ENCODE data around the gene EXOC4. TPM values are rescaled to one million over a fixed set of nuclear protein-coding genes. Genes with fewer than 3 reads are reported as not detected.

The EXOC4 gene
- polyA plus RNA-seq, 2 donors = 11.1 to 19.0 TPM

DNA sequence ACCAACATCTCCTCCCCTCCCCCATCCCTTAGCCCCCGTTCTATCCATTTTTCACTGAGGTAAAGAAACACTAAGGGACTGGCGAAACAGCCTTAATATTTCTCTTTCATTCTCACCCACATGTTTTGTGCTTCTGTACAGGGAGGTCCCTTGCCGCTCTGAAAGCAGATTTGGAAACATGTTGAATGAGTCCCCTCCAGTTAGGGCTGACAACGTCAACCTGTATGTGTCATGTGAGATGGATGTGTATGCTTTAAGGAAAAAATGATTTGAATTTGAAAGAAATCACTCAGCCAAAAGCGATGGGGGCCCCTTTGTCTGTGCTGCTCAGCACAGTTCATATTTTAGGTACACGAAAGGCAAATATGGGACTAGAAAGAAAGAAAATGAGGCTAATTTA, 560.0 kb downstream of the EXOC4 start:
- 91 to 93% methylated on average over 6 of the region's 6 CpGs for WGBS, 2 donors
- Histone ChIP-seq H3K9me3 (ENCODE audit: control insufficient read depth in 2 of 2, insufficient read depth in 1 of 2, low read depth in 1 of 2, low read length in 1 of 2) (no peaks in the 10 kb centered on the region), H3K27ac (ENCODE audit: low read depth in 2 of 2, low read length in 1 of 2) (no peak overlapping the region), H3K4me3 (ENCODE audit: low read depth in 1 of 2, low read length in 2 of 2) (no peak overlapping the region), H3K36me3 (ENCODE audit: control insufficient read depth in 2 of 2, insufficient read depth in 2 of 2, low read length in 1 of 2) (no peaks in the 10 kb centered on the region), H3K27me3 (ENCODE audit: control insufficient read depth in 1 of 2, insufficient read depth in 2 of 2, low read length in 2 of 2) (no peaks in the 10 kb centered on the region), H3K4me1 (ENCODE audit: control insufficient read depth in 2 of 2, insufficient read depth in 2 of 2, low read length in 1 of 2) (no peaks in the 10 kb centered on the region)

DNA sequence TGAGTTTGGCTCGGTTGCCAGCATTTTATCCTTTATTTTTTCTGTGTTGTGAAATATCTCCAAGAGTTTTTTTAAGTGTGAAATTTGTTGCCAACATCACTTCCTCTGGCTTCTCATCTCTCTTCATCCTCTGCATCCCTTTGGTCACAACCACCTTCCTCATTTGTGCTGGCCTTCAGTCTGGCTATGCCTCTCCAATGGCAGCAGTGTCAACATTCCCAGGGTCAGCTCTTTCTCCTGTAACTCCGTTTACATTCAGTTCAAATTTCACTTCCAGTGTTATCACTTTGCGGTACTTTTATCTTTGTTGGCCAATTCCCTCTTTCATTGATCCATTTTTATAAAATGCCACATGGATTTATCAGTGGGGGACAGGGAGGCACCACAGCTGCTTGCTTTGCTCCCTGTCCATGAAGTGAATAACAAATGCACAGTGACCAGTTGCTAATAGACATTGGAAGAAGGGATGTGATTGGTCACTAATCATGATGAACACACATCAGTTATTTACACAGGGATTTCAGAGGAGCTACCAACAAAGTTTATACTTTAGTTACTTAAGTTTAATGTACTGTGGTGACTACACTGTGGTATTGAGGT, 562.8 kb downstream of the EXOC4 start:
- 76 to 82% methylated on average over 3 of the region's 3 CpGs for WGBS, 2 donors
- no peaks in the 10 kb centered on the region for H3K9me3 ChIP-seq (ENCODE audit: control insufficient read depth in 2 of 2, insufficient read depth in 1 of 2, low read depth in 1 of 2, low read length in 1 of 2)
- H3K36me3 ChIP-seq (ENCODE audit: control insufficient read depth in 2 of 2, insufficient read depth in 2 of 2, low read length in 1 of 2) = no peaks in the 10 kb centered on the region
- no peaks in the 10 kb centered on the region for H3K27me3 ChIP-seq (ENCODE audit: control insufficient read depth in 1 of 2, insufficient read depth in 2 of 2, low read length in 2 of 2)
- no peaks in the 10 kb centered on the region for H3K4me1 ChIP-seq (ENCODE audit: control insufficient read depth in 2 of 2, insufficient read depth in 2 of 2, low read length in 1 of 2)
- H3K4me3 ChIP-seq (ENCODE audit: low read depth in 1 of 2, low read length in 2 of 2) = no peak overlapping the region
- no peak overlapping the region for H3K27ac ChIP-seq (ENCODE audit: low read depth in 2 of 2, low read length in 1 of 2)

DNA sequence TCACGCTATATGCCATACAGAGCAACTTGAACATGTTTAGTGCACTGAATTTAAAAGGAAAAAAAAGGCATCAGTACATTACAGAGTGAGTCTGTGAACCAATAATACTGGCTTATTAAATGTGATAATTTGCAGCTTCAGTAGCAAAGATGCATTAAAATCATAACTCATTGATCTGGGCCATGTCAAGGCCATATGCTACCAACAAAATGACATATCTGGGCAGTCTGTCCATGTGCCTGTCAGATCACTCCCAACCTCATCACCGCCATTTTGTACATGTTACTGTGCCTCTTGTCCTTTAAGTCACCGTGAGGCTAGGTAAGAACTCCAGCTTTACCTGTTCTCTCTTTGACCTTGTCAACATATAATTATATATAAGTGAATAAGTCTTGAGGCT, 566.8 kb downstream of the EXOC4 start:
- Histone ChIP-seq H3K27ac (ENCODE audit: low read depth in 2 of 2, low read length in 1 of 2) (no peak overlapping the region), H3K9me3 (ENCODE audit: control insufficient read depth in 2 of 2, insufficient read depth in 1 of 2, low read depth in 1 of 2, low read length in 1 of 2) (no peaks in the 10 kb centered on the region), H3K4me3 (ENCODE audit: low read depth in 1 of 2, low read length in 2 of 2) (no peak overlapping the region), H3K4me1 (ENCODE audit: control insufficient read depth in 2 of 2, insufficient read depth in 2 of 2, low read length in 1 of 2) (no peaks in the 10 kb centered on the region), H3K36me3 (ENCODE audit: control insufficient read depth in 2 of 2, insufficient read depth in 2 of 2, low read length in 1 of 2) (no peaks in the 10 kb centered on the region), H3K27me3 (ENCODE audit: control insufficient read depth in 1 of 2, insufficient read depth in 2 of 2, low read length in 2 of 2) (no peaks in the 10 kb centered on the region)
- 98 to 99% methylated on average over 3 of the region's 3 CpGs for WGBS, 2 donors

DNA sequence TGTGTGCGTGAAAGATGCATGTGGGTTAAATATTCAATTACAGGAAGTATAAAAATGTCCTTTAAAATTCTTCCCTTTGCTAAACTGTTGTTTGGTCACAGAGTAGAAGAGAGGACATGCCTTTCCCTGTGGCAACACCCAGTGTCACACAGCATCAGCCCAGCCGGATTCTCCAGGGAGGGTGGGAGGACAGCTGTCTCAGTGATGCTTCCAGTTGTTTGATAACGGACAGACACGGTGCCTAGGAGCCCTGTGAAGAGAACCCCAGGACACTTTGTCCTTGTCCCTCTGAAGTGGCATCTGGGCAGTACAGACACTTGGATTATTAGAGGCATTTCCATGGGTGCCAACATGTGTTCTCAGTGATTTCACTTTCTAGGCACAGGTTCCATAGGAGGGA, 567.7 kb downstream of the EXOC4 start:
- H3K36me3 ChIP-seq (ENCODE audit: control insufficient read depth in 2 of 2, insufficient read depth in 2 of 2, low read length in 1 of 2) = no peaks in the 10 kb centered on the region
- H3K4me1 ChIP-seq (ENCODE audit: control insufficient read depth in 2 of 2, insufficient read depth in 2 of 2, low read length in 1 of 2) = no peaks in the 10 kb centered on the region
- WGBS, 2 donors = 88% methylated on average over 4 of the region's 4 CpGs
- no peak overlapping the region for H3K27ac ChIP-seq (ENCODE audit: low read depth in 2 of 2, low read length in 1 of 2)
- no peaks in the 10 kb centered on the region for H3K9me3 ChIP-seq (ENCODE audit: control insufficient read depth in 2 of 2, insufficient read depth in 1 of 2, low read depth in 1 of 2, low read length in 1 of 2)
- no peak overlapping the region for H3K4me3 ChIP-seq (ENCODE audit: low read depth in 1 of 2, low read length in 2 of 2)
- no peaks in the 10 kb centered on the region for H3K27me3 ChIP-seq (ENCODE audit: control insufficient read depth in 1 of 2, insufficient read depth in 2 of 2, low read length in 2 of 2)

DNA sequence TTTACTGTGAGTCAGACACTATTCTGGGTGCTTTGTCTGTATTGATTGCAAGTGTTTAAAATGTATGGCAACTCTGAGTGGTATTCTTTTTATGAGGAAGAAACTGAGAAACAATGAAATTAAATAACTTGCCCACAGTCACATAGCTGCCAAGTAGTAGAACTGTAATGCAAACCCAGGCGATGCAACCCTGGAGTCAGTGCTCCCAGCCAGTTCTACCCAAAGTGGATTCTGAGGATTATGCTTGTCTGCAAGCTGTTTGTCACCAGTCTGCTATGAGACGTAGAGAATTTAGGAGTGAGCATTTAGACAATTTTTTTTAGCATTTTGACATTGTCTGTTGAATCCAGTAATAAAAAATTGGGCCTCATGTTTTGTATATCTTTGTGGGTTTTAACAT, 568.3 kb downstream of the EXOC4 start:
- H3K27ac ChIP-seq (ENCODE audit: low read depth in 2 of 2, low read length in 1 of 2) = no peak overlapping the region
- H3K36me3 ChIP-seq (ENCODE audit: control insufficient read depth in 2 of 2, insufficient read depth in 2 of 2, low read length in 1 of 2) = no peaks in the 10 kb centered on the region
- no peak overlapping the region for H3K4me3 ChIP-seq (ENCODE audit: low read depth in 1 of 2, low read length in 2 of 2)
- 88 to 91% methylated on average over 2 of the region's 2 CpGs for WGBS, 2 donors
- no peaks in the 10 kb centered on the region for H3K4me1 ChIP-seq (ENCODE audit: control insufficient read depth in 2 of 2, insufficient read depth in 2 of 2, low read length in 1 of 2)
- H3K27me3 ChIP-seq (ENCODE audit: control insufficient read depth in 1 of 2, insufficient read depth in 2 of 2, low read length in 2 of 2) = no peaks in the 10 kb centered on the region
- H3K9me3 ChIP-seq (ENCODE audit: control insufficient read depth in 2 of 2, insufficient read depth in 1 of 2, low read depth in 1 of 2, low read length in 1 of 2) = no peaks in the 10 kb centered on the region

DNA sequence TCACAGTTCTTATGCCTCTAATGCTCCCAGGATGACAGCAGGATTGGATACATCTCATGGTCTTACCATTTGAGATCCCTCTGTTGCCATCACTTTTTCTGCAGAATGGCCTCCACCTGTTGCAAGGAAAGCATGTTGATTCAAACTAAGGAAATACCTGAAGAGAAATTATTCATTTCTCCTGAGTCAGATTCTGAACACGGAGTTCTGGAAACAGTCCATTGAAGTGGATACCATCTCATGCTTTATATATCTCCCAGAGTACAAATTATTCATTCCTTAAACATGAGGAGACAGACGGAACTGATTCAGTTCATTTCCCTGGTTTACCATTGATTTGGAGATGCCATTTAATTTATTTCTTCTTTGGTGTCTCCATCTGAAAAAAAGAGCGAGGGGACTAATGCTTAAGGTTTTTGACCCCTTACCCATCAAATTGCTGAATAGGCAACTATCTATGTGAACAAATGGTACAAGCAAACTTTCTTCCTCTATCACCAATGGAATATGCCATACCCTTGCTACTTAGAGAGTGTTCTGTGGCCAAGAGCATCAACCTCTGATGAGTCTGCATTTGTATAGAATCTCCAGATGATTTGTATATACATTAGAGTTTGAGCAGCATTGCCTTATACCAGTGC, 569.2 kb downstream of the EXOC4 start:
- Histone ChIP-seq H3K9me3 (ENCODE audit: control insufficient read depth in 2 of 2, insufficient read depth in 1 of 2, low read depth in 1 of 2, low read length in 1 of 2) (no peaks in the 10 kb centered on the region), H3K27ac (ENCODE audit: low read depth in 2 of 2, low read length in 1 of 2) (no peak overlapping the region), H3K27me3 (ENCODE audit: control insufficient read depth in 1 of 2, insufficient read depth in 2 of 2, low read length in 2 of 2) (no peaks in the 10 kb centered on the region), H3K36me3 (ENCODE audit: control insufficient read depth in 2 of 2, insufficient read depth in 2 of 2, low read length in 1 of 2) (no peaks in the 10 kb centered on the region), H3K4me1 (ENCODE audit: control insufficient read depth in 2 of 2, insufficient read depth in 2 of 2, low read length in 1 of 2) (no peaks in the 10 kb centered on the region), H3K4me3 (ENCODE audit: low read depth in 1 of 2, low read length in 2 of 2) (no peak overlapping the region)
- 88 to 93% methylated on average over 3 of the region's 3 CpGs for WGBS, 2 donors

DNA sequence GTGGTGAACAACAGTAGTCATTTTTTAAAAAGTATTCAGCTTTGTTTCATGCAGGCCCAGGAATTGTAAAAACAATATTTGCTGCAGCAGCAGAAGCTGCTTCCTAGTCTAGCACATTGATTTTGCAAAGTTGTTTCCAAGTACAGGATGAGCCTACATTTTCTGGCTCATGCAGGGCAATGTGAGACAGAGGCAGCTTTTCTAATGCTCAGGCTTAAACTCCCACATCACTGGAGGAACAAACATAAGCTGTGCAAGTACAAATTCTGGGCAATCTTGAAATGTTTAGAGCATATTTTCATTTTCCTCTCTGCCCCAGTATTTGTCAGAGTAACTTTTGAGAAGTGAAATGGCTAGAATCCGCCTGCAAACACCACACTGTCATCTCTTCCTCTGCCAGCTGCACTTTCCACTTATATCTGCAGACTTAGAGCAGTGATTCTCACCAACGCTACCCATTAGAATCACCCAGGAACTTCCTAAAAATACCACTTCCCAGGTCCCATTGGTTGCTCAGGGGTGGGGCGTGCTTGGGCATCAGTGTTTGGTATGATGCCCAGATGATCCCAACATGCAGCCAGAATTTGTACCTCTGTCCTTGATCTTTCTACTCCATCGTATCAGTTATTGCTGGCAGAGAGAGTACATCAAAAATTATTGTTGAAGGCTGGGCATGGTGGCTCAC, 570.1 kb downstream of the EXOC4 start:
- no peak overlapping the region for H3K27ac ChIP-seq (ENCODE audit: low read depth in 2 of 2, low read length in 1 of 2)
- H3K4me1 ChIP-seq (ENCODE audit: control insufficient read depth in 2 of 2, insufficient read depth in 2 of 2, low read length in 1 of 2) = no peaks in the 10 kb centered on the region
- H3K9me3 ChIP-seq (ENCODE audit: control insufficient read depth in 2 of 2, insufficient read depth in 1 of 2, low read depth in 1 of 2, low read length in 1 of 2) = no peaks in the 10 kb centered on the region
- H3K4me3 ChIP-seq (ENCODE audit: low read depth in 1 of 2, low read length in 2 of 2) = no peak overlapping the region
- 89 to 93% methylated on average over 4 of the region's 4 CpGs for WGBS, 2 donors
- no peaks in the 10 kb centered on the region for H3K36me3 ChIP-seq (ENCODE audit: control insufficient read depth in 2 of 2, insufficient read depth in 2 of 2, low read length in 1 of 2)
- H3K27me3 ChIP-seq (ENCODE audit: control insufficient read depth in 1 of 2, insufficient read depth in 2 of 2, low read length in 2 of 2) = no peaks in the 10 kb centered on the region

DNA sequence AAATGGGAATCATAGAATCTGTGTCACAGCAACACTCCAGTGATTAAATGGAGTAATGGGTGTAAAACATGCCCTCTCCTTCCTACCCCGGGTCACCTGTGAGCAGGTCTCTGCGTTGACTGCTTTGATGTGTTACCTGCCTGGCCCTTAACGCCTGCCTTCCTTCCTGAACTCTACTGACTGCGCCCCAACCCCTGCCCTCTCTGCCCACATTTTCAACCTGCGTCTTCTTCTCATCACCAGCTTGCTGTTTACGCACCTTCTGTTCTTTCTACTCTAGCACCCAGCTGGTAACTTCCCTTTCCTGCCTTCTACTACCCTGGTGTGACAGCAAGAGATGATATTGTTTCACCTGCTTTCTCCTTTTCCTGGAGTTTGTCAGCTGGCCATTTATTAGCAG, 571.3 kb downstream of the EXOC4 start:
- no peaks in the 10 kb centered on the region for H3K9me3 ChIP-seq (ENCODE audit: control insufficient read depth in 2 of 2, insufficient read depth in 1 of 2, low read depth in 1 of 2, low read length in 1 of 2)
- H3K36me3 ChIP-seq (ENCODE audit: control insufficient read depth in 2 of 2, insufficient read depth in 2 of 2, low read length in 1 of 2) = no peaks in the 10 kb centered on the region
- no peaks in the 10 kb centered on the region for H3K4me1 ChIP-seq (ENCODE audit: control insufficient read depth in 2 of 2, insufficient read depth in 2 of 2, low read length in 1 of 2)
- 92 to 95% methylated on average over 6 of the region's 6 CpGs for WGBS, 2 donors
- H3K4me3 ChIP-seq (ENCODE audit: low read depth in 1 of 2, low read length in 2 of 2) = no peak overlapping the region
- H3K27me3 ChIP-seq (ENCODE audit: control insufficient read depth in 1 of 2, insufficient read depth in 2 of 2, low read length in 2 of 2) = no peaks in the 10 kb centered on the region
- no peak overlapping the region for H3K27ac ChIP-seq (ENCODE audit: low read depth in 2 of 2, low read length in 1 of 2)

DNA sequence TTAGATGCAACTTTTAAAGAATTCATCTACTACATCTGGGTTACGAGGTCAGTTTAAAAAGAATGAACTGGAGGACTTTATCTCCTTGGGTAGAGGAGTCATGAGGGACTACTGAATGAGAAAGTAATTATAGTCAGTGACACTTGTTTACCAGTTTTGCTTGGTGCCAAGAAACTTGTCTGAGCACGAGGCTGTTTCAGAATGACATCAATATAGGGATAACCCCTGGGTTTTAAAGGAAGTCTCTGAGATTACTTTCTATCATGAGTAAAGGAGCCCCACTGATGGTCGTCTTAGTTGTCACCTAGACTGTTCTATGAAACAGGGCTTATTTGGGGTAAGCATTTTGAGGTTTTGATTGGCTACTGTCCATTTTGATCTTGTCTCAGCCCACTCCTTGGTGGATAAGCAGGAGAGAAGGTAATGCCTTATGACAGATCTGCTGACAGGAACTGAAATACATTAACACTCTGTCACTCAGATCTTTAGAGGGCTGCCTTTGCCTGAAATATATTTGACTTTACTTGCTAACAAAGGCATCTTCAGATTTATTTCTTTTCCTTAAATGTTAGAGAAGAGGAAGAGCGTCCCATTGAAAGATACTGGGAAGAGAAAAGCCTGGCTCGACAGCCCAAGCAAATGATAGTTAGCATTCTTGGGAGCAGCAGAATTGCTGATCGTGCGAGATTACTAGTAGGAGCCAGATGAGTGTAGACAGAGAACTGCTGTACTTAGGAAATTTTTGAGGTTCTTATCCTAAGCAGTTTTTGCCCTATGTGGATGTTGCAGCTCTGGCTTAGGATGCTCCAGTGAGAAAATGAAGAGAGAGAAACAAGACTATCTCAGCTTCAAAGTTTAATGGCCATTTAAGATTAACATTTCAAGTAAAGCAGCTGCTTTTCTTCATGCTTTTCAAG, 575.1 kb downstream of the EXOC4 start:
- no peak overlapping the region for H3K27ac ChIP-seq (ENCODE audit: low read depth in 2 of 2, low read length in 1 of 2)
- no peaks in the 10 kb centered on the region for H3K4me1 ChIP-seq (ENCODE audit: control insufficient read depth in 2 of 2, insufficient read depth in 2 of 2, low read length in 1 of 2)
- H3K36me3 ChIP-seq (ENCODE audit: control insufficient read depth in 2 of 2, insufficient read depth in 2 of 2, low read length in 1 of 2) = no peaks in the 10 kb centered on the region
- 57 to 68% methylated on average over 7 of the region's 7 CpGs for WGBS, 2 donors
- no peaks in the 10 kb centered on the region for H3K9me3 ChIP-seq (ENCODE audit: control insufficient read depth in 2 of 2, insufficient read depth in 1 of 2, low read depth in 1 of 2, low read length in 1 of 2)
- no peaks in the 10 kb centered on the region for H3K27me3 ChIP-seq (ENCODE audit: control insufficient read depth in 1 of 2, insufficient read depth in 2 of 2, low read length in 2 of 2)
- no peak overlapping the region for H3K4me3 ChIP-seq (ENCODE audit: low read depth in 1 of 2, low read length in 2 of 2)
